Thyroid gland (tissue), 4 donors: ENCODE results near the gene EWSR1.

ENCODE experiments used
- CTCF ChIP-seq, 6 experiments: fragments of 200-600 bp in 3 of 6; fragments of 450-650 bp in 3 of 6; sonication (generic) in 3 of 6; IDR thresholded peaks; one replicate each; pipeline ENCODE4 v1.5.1; 2016 to 2019; ENCODE audit warnings: antibody characterized with exemption in 6 of 6, mild to moderate bottlenecking in 2 of 6, inconsistent platforms in 1 of 6, moderate library complexity in 1 of 6
- POLR2A ChIP-seq, 2 donors: fragments of 450-650 bp; IDR thresholded peaks; one replicate each; pipeline ENCODE4 v1.6.1; 2017; ENCODE audit warnings: antibody characterized with exemption in 2 of 2, mild to moderate bottlenecking in 2 of 2, moderate library complexity in 1 of 2

DNA sequence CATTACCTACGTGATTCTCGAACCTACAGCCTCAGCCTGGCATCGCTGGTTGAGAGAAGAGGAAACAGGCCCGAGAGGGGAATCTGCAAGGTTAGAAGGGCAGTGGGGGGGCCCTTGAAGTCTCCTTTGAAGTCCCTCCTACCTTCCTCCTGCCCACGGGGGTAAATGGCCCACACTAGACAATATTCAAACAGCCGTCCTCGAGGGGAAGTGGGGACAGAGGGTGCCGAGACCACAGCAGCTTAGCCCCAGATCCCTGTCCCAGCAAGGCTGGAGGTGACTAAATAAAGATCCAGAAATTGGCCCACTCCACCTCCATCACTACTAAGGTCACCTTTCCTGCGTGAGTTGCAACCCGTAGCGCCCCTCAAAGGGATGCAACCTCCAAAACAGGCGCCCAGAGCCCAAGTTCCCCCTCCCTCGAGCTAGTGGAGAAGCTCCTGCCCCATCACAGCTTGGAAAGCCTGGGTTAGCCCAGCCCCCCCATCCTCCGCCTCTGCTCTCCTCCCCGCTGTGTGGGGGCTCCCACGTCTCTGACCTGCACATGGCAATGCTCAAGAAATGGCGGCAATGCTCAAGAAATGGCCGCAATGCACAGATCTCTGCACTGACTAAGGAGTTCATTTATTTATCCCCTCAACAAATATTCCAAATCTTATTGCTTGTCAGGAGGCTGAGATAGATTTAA, 48.2 kb downstream of the EWSR1 start:
- no peak for TF ChIP-seq CTCF (IDR thresholded peaks at IDR 0.05)
- TF ChIP-seq POLR2A (IDR thresholded peaks at IDR 0.05) = no peak
